ENCODE data around the gene MERTK.

DNA sequence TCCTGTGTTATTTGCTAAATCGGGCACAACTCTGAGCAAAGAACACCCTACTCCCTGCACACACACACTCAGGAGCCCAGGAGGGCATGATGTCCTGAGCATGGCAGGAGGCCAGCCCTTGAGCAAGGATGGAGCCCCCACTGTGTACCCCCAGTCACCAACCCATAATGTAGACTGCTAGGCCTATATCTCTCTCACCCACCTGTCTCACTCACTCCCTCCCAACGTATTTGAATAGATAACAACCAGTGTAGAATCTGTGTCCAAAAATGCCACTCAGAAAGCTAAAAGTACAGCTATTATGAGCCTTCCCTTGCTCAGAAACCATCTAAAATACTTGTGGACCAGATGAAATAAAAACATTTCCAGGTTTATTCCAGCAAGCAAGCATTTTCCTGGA lies 29.3 kb downstream of the MERTK start:
- TF ChIP-seq, protein P1, sequence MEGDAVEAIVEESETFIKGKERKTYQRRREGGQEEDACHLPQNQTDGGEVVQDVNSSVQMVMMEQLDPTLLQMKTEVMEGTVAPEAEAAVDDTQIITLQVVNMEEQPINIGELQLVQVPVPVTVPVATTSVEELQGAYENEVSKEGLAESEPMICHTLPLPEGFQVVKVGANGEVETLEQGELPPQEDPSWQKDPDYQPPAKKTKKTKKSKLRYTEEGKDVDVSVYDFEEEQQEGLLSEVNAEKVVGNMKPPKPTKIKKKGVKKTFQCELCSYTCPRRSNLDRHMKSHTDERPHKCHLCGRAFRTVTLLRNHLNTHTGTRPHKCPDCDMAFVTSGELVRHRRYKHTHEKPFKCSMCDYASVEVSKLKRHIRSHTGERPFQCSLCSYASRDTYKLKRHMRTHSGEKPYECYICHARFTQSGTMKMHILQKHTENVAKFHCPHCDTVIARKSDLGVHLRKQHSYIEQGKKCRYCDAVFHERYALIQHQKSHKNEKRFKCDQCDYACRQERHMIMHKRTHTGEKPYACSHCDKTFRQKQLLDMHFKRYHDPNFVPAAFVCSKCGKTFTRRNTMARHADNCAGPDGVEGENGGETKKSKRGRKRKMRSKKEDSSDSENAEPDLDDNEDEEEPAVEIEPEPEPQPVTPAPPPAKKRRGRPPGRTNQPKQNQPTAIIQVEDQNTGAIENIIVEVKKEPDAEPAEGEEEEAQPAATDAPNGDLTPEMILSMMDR (IDR thresholded peaks at IDR 0.05) = no peak
- TF ChIP-seq POLR2AphosphoS5 (IDR thresholded peaks at IDR 0.05) = no peak
- no peak for TF ChIP-seq POLR2A (IDR thresholded peaks at IDR 0.05)
